ENCODE measurements around the gene CDH23. TPM values are rescaled to one million over a fixed set of nuclear protein-coding genes. Genes with fewer than 3 reads are reported as not detected.
A peak's percentile ranks its signal among the peaks of the same experiment; 100 is the strongest.

The CDH23 gene
- total RNA-seq, 1 experiment from 2014 or later, result 2.9 TPM

- TF ChIP-seq GRHL2 (CRISPR knock-in tag; IDR thresholded peaks at IDR 0.05; ENCODE audit: insufficient replicate concordance, severe bottlenecking) (no peak), RORB (CRISPR knock-in tag; IDR thresholded peaks at IDR 0.05) (no peak), ERG (CRISPR knock-in tag; IDR thresholded peaks at IDR 0.05) (no peak), USF1 (CRISPR knock-in tag; IDR thresholded peaks at IDR 0.05) (no peak), CDX4 (CRISPR knock-in tag; IDR thresholded peaks at IDR 0.05; ENCODE audit: borderline replicate concordance) (no peak), TCF7 (CRISPR knock-in tag; IDR thresholded peaks at IDR 0.05; ENCODE audit: low read depth) (no peak), ZNF416 (CRISPR knock-in tag; IDR thresholded peaks at IDR 0.05) (no peak), NR3C1 (CRISPR knock-in tag; conservative IDR thresholded peaks at IDR 0.05; ENCODE audit: low read depth) (no peak), SP1 (CRISPR knock-in tag; conservative IDR thresholded peaks at IDR 0.05) (no peak), ATF3 (CRISPR knock-in tag; conservative IDR thresholded peaks at IDR 0.05) (no peak)
- TF ChIP-seq, protein P1, sequence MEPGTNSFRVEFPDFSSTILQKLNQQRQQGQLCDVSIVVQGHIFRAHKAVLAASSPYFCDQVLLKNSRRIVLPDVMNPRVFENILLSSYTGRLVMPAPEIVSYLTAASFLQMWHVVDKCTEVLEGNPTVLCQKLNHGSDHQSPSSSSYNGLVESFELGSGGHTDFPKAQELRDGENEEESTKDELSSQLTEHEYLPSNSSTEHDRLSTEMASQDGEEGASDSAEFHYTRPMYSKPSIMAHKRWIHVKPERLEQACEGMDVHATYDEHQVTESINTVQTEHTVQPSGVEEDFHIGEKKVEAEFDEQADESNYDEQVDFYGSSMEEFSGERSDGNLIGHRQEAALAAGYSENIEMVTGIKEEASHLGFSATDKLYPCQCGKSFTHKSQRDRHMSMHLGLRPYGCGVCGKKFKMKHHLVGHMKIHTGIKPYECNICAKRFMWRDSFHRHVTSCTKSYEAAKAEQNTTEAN (CRISPR knock-in tag; IDR thresholded peaks at IDR 0.05), result no peak
- TF ChIP-seq, protein P2, sequence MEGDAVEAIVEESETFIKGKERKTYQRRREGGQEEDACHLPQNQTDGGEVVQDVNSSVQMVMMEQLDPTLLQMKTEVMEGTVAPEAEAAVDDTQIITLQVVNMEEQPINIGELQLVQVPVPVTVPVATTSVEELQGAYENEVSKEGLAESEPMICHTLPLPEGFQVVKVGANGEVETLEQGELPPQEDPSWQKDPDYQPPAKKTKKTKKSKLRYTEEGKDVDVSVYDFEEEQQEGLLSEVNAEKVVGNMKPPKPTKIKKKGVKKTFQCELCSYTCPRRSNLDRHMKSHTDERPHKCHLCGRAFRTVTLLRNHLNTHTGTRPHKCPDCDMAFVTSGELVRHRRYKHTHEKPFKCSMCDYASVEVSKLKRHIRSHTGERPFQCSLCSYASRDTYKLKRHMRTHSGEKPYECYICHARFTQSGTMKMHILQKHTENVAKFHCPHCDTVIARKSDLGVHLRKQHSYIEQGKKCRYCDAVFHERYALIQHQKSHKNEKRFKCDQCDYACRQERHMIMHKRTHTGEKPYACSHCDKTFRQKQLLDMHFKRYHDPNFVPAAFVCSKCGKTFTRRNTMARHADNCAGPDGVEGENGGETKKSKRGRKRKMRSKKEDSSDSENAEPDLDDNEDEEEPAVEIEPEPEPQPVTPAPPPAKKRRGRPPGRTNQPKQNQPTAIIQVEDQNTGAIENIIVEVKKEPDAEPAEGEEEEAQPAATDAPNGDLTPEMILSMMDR (IDR thresholded peaks at IDR 0.05), result no peak
- H3K27me3 Mint-ChIP-seq (ENCODE audit: low read depth), result peaks cover 3% of the 10 kb centered on the region; the same call in 1 of the 2 replicates
- no peaks in the 10 kb centered on the region for H3K36me3 Mint-ChIP-seq
- ATAC-seq (no peak), DNase-seq (ENCODE audit: low spot score) (no peak)
- H3K9me3 Mint-ChIP-seq, result no peaks in the 10 kb centered on the region
- H3K4me3 Mint-ChIP-seq, result no peak overlapping the region
- POLR2A ChIA-PET, result no interaction called here
- CTCF ChIA-PET, result interaction anchor here (0.8 to 1.9 kb wide), 2 partner anchors 25 to 50 kb away, joined by 4 to 5 read pairs; partner anchors contain the start of gene VSIR
- H3K4me1 Mint-ChIP-seq, result peaks cover 9% of the 10 kb centered on the region
- H3K27ac Mint-ChIP-seq, result no peak overlapping the region
Measured at GRCh38 chr10:71722849-71723248, 326.1 kb downstream of the CDH23 start.

DNA sequence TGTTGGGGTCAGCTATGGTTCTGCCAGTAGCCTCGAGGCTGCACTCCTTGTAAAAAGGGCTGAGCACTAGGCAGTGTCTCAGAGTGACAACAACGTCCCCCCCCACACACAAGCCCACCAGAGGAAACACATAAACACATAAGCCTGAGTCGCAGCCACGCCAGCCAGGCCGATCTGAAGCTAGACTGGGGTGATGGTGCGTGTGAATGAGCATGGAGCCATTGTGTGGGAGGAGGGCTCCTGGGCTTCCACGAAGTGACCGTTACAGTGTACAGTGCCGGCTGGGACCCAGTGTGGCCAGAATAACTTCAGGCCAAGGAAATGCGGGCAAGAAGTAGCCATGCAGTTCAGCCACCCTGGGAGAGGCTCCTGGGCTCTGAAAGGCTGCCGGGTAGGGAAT, 326.6 kb downstream of the CDH23 start:
- H3K27me3 Mint-ChIP-seq (ENCODE audit: low read depth), result peaks cover 3% of the 10 kb centered on the region; the same call in 1 of the 2 replicates
- no peak overlapping the region for H3K27ac Mint-ChIP-seq
- ATAC-seq, result no peak
- peaks cover 9% of the 10 kb centered on the region for H3K4me1 Mint-ChIP-seq
- TF ChIP-seq ELF4 (CRISPR knock-in tag; IDR thresholded peaks at IDR 0.05; ENCODE audit: low read depth) (no peak), TP53 (CRISPR knock-in tag; IDR thresholded peaks at IDR 0.05) (no peak), MLX (CRISPR knock-in tag; IDR thresholded peaks at IDR 0.05) (no peak)
- CTCF ChIA-PET, result interaction anchor here (0.8 to 1.9 kb wide), 4 partner anchors 23 to 50 kb away, joined by 4 to 5 read pairs (median 4); partner anchors contain the start of gene VSIR
- DNase-seq (ENCODE audit: low spot score), result no peak
- no peak overlapping the region for H3K4me3 Mint-ChIP-seq
- no peaks in the 10 kb centered on the region for H3K9me3 Mint-ChIP-seq
- POLR2A ChIA-PET, result no interaction called here
- no peaks in the 10 kb centered on the region for H3K36me3 Mint-ChIP-seq

DNA sequence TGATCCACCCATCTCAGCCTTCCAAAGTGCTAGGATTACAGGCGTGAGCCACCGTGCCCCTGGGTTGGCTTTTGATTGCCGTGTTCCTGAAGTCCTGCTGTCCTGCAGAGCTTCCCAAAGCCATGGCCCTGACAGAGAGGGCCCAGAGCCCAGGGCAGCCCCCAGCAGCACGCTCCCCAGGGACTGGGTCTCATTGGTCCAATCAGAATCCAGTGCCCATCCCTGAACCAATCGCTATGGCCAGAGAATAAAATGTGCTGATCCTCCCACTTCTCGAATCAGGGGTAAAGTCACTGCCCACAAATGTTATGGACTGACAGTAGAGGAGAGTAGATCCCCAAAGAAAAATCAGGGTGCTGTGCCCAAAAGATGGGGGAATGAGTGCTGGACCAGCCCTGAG, 327.8 kb downstream of the CDH23 start:
- no peaks in the 10 kb centered on the region for H3K9me3 Mint-ChIP-seq
- DNase-seq (ENCODE audit: low spot score) (no peak), ATAC-seq (no peak)
- H3K27me3 Mint-ChIP-seq (ENCODE audit: low read depth), result peaks cover 3% of the 10 kb centered on the region; the same call in 1 of the 2 replicates
- no peak overlapping the region for H3K27ac Mint-ChIP-seq
- H3K4me3 Mint-ChIP-seq, result no peak overlapping the region
- TF ChIP-seq NFYB (CRISPR knock-in tag; conservative IDR thresholded peaks at IDR 0.05; ENCODE audit: low read depth), result peak; percentile 38; the same call in 1 of the 2 replicates
- no peak for TF ChIP-seq ELF4 (CRISPR knock-in tag; IDR thresholded peaks at IDR 0.05; ENCODE audit: low read depth)
- no peaks in the 10 kb centered on the region for H3K36me3 Mint-ChIP-seq
- ChIA-PET POLR2A (no interaction called here), CTCF (interaction anchor here (0.7 to 1.3 kb wide), 4 partner anchors 19 to 87 kb away, joined by 3 to 5 read pairs (median 4); no protein-coding TSS in a partner anchor)
- peaks cover 4% of the 10 kb centered on the region for H3K4me1 Mint-ChIP-seq

All from WTC11 (cell line).